GM10266 (cell line): ENCODE measurements around the gene ADO.
A peak's percentile ranks its signal among the peaks of the same experiment; 100 is the strongest.

Experiments used
- DNase-seq: peaks from one replicate; pipeline ENCODE4 v3.0.0; 2012; ENCODE audit errors: extremely low spot score
- CTCF ChIP-seq: IDR thresholded peaks from 2 replicates; pipeline ENCODE4 v1.5.1; 2012; ENCODE audit warnings: mild to moderate bottlenecking, low read depth; ENCODE audit not compliant: control insufficient read depth, insufficient read depth; ENCODE audit errors: missing control alignments

The ADO gene

DNA sequence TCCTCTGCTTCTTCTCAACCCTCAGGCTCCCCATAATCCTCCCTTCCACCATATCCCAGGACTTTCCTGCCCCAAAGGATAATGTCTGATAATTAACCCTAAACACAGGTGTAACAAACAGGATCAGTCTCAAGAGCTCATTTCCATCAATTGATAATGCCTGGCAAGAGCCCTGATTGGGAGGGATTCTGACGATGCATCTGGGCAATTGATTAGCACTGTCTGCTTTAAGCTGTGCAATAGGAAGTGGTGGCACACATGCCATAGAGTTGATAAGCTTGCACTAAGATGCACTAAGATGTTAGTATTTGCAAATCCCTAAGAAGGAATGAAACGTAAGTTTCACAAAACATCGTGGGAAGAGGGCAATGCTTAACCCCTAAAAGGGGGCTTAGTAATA lies 39.1 kb downstream of the ADO start:
- no peak for DNase-seq
- TF ChIP-seq CTCF = no peak

GRCh38 chr10:62844280-62845011 lies 39.9 kb downstream of the ADO start:
- no peak for DNase-seq

DNA sequence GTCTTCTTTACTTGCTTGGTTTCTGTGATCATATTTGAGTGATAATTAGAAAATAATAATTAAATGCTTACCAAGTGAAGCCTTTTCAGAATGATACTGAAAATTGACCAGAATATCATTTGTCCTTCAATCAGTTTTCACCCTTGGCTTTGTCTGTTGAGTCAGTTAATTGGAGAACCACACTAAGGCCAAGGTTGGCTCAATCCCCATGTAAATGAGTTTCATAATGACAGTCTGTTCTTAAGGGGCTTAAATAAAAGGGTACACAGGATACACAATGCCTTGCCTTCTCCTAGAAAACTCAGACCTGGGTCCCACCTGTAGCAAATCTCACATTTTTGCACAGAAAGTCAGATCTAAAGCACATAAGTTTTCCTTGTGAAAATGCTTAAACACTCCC lies 42.9 kb downstream of the ADO start:
- DNase-seq = no peak
- no peak for TF ChIP-seq CTCF

More at GRCh38 chr10:62844280-62845011, 39.9 kb downstream of the ADO start:
- no peak for TF ChIP-seq CTCF

GRCh38 chr10:62850646-62851045 lies 46.1 kb downstream of the ADO start:
- TF ChIP-seq CTCF = no peak
- no peak for DNase-seq

GRCh38 chr10:62851442-62851841 lies 46.9 kb downstream of the ADO start:
- peak; percentile 33 for TF ChIP-seq CTCF
- no peak for DNase-seq

DNA sequence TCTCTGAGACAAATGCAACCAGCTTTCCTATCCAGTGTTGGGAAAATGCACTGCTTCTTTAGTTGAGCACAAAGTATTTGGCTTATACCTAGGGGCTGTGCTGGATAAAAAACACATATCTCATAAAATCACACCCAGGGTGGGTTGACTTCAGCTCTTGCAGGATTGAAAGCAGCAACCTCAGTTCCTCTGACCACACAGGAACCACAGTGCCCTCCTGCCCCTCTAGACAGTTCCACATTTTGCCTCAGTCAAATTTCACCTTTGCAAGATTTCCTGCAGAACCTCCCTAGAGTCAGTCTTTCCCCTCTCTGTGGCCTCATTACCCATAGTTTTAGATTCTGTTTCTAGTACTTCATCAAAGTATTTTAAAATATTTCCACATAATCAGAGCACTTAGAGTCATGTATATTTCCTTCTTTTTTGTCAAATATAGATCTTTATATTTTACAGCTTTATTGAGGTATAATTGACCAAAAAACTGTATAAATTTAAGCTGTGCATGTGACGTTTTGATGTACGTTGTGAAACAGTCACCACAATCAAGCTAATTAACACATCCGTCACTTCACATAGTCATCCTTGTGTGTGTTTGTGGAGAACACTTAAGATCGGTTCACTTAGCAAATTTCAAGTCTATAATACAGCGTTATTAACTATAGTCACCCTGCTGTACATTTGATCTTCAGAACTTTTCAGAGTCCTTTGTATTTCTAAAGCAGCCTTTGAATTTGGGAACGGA lies 48.6 kb downstream of the ADO start:
- DNase-seq = no peak
- TF ChIP-seq CTCF = no peak

- no peak for DNase-seq
- TF ChIP-seq CTCF = no peak
These were observed 49.2 kb downstream of the ADO start for GRCh38 chr10:62853710-62854109.
